Measurements from ENCODE around the gene ANXA2R.
A peak's percentile ranks its signal among the peaks of the same experiment; 100 is the strongest.

The ANXA2R gene

GRCh38 chr5:42995360-42995751 lies 44.8 kb downstream of the ANXA2R start:
- no peak for DNase-seq

GRCh38 chr5:42994555-42995359 lies 45.4 kb downstream of the ANXA2R start:
- DNase-seq: no peak

GRCh38 chr5:42994246-42994554 lies 45.9 kb downstream of the ANXA2R start:
- no peak for DNase-seq

- no peak for DNase-seq
These were observed 46.4 kb downstream of the ANXA2R start for GRCh38 chr5:42993516-42994245.

GRCh38 chr5:42992088-42992879 lies 47.8 kb downstream of the ANXA2R start:
- peak; percentile 76 for DNase-seq

GRCh38 chr5:42991404-42992087 lies 48.6 kb downstream of the ANXA2R start:
- no peak for DNase-seq

GRCh38 chr5:42990892-42991291 lies 49.2 kb downstream of the ANXA2R start:
- no peak for DNase-seq
